Cardiac fibroblast (primary cell): ENCODE results near the gene SEPTIN3.

ENCODE experiments used
- DNase-seq, 2 donors: peaks; one replicate each; pipeline versions ENCODE4 v3.0.0 to v3.0.0-alpha.2; 2010; ENCODE audit warnings: low read depth in 2 of 2
- H3K4me3 ChIP-seq, 2 donors: replicated peaks in 1 of 2; 1 replicate in 1 of 2; 2 replicates in 1 of 2; pipeline ENCODE4 v1.5.1; 2011; ENCODE audit warnings: low read depth in 2 of 2, low read length in 2 of 2, mild to moderate bottlenecking in 2 of 2, moderate library complexity in 1 of 2
- CTCF ChIP-seq: IDR thresholded peaks from one replicate; pipeline ENCODE4 v1.5.1; 2011; ENCODE audit warnings: low read depth, mild to moderate bottlenecking, low read length, inconsistent platforms

Gene SEPTIN3

GRCh38 chr22:42018224-42018623 lies 49.0 kb downstream of the SEPTIN3 start:
- no peak for DNase-seq
- no peak for TF ChIP-seq CTCF
- H3K4me3 ChIP-seq, result no peak overlapping the region
